GM18502 (cell line): Measurements from ENCODE around the gene RNASE11.
A peak's percentile ranks its signal among the peaks of the same experiment; 100 is the strongest.
"Not testable (repeated sequence)": the region's sequence is repeated elsewhere in the genome, so short reads cannot be mapped to it uniquely, and the experiment has no call there.

Source experiments
- ATAC-seq: cut with Tn5 transposase; IDR thresholded peaks from one replicate; pipeline ENCODE4 v1.9.1; 2021; ENCODE audit warnings: mild to moderate bottlenecking; ENCODE audit not compliant: unreplicated experiment, poor library complexity

The RNASE11 gene

GRCh38 chr14:20615996-20616395 lies 28.2 kb upstream of the RNASE11 start:
- no peak for ATAC-seq

GRCh38 chr14:20614038-20614840 lies 26.4 kb upstream of the RNASE11 start:
- peak; percentile 6 for ATAC-seq

DNA sequence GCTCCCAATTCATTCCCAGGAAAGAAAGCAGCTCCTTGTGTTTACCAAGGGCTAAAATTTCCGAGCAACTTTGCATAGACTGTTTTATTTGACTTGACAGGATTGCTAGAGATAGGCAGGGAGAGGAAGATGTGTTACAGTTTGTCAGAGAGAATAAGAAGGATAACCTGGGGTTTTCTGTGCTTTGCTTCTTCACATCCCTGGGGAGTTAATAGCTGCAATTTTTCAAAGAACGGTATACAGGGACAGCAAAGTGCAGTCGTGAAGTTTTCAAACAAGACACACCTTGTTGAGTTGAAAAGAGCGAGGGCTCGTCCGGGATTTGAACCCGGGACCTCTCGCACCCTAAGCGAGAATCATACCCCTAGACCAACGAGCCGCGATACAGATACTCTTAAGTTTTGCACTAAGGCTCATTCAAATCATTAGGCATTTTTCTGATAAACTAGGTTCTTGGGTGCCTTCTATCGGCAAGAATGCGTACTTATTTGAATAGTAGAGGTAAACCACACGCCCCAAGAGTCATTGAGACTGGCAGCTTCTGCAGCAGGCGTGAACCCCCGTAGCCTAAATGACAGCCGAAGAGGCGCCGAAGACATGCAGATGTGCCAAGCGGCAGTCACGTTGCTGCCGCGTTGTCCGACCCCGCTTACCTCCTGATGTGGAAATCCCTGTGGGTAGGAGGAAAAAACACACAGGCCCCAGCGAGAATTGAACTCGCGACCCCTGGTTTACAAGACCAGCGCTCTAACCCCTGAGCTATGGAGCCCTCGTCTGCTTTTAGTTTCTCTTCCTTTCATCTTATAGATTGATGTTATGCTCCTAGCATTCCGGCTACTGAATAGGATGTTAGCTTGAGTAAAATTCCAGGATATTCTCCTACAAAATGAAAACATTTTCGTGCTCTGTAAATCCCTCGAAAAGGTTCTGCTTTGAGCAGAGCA lies 25.6 kb upstream of the RNASE11 start:
- ATAC-seq = peak; percentile 70

DNA sequence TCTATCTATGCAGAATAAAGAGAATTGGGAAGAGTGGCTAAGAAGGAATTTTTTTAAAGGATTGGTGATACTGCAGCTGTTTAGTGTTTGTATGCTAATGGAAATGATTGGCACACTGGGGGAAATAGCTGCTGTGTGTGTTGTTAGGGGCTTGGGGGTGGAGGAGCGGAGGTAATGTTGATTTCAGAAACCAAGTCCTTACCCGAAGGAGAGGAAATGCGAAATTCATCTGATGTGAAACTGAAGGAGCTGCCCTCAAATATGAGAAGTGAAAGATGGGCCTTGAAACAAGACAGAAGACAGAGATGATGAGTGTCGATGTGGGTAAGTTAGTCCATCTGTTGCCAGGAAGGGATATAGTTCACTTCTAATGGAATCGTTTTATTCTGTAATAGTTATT lies 24.6 kb upstream of the RNASE11 start:
- ATAC-seq = no peak

GRCh38 chr14:20611277-20611676 lies 23.5 kb upstream of the RNASE11 start:
- ATAC-seq = no peak

GRCh38 chr14:20610002-20610765 lies 22.4 kb upstream of the RNASE11 start:
- ATAC-seq = peak; percentile 26

GRCh38 chr14:20609215-20610001 lies 21.6 kb upstream of the RNASE11 start:
- no peak for ATAC-seq

DNA sequence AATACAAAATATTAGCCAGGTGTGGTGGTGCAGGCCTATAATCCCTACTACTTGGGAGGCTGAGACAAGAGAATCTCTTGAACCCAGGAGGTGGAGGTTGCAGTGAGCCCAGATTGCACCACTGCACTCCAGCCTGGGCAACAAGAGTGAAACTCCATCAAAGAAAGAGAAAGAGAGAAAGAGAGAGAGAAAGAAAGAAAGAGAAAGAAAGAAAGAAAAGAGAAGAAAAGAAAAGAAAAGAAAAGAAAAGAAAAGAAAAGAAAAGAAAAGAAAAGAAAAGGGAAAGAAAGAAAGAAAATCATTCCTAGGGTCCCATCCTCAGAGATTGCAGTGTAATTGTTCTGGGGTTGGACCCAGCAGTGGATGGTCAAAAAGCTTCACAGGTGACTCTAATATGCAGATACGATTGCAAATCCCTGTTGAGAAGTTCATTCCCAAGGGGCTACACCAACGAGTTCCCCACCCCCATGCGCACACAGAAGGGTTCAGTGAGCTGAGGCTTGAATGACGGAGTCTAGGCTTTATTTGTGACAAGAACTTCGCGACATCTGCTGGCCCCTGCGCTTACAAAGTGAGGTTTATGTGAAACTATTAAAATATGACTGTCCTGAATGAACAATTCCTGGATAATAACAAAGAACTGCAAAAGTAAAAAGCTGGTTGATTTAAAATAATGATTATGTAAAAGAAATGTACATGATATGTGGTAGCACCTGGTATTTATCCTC lies 20.7 kb upstream of the RNASE11 start:
- ATAC-seq = no peak

DNA sequence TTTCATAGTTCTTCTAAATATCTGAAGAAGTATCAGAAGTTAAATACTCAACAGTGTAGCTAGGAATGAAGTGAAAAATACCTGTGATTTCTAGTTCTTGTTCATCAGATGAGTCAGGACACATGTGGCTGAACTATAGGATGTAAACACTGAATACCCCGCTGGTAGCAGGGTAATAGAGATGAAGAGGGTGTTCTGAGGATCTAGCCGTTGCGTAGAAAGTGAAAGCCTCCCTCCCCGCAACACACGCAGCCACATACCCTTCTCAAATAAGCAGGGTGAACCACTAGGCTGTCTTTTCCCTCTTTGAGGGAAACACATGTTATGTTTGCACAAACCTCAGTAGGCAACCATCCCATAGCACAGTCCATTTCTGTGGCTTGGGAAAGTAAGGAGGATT lies 19.8 kb upstream of the RNASE11 start:
- no peak for ATAC-seq

DNA sequence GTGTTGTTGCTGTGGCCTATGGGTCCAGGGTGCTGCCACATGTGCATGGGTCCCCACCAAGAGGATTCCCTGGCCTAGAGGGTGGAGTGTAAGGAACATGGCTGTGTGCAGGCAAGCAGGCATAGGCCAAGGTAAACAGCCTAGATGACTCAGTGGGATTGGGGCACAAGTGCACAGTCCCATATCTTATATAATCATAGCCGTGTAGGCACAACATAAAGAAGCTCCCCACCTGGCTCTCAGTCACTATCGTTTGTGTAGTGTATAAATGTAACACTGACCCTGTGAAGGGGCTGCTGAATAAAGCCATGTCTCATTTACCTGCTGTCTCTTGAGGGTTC lies 19.1 kb upstream of the RNASE11 start:
- no peak for ATAC-seq

- ATAC-seq = no peak
These were observed 18.5 kb upstream of the RNASE11 start for GRCh38 chr14:20606190-20606901.

DNA sequence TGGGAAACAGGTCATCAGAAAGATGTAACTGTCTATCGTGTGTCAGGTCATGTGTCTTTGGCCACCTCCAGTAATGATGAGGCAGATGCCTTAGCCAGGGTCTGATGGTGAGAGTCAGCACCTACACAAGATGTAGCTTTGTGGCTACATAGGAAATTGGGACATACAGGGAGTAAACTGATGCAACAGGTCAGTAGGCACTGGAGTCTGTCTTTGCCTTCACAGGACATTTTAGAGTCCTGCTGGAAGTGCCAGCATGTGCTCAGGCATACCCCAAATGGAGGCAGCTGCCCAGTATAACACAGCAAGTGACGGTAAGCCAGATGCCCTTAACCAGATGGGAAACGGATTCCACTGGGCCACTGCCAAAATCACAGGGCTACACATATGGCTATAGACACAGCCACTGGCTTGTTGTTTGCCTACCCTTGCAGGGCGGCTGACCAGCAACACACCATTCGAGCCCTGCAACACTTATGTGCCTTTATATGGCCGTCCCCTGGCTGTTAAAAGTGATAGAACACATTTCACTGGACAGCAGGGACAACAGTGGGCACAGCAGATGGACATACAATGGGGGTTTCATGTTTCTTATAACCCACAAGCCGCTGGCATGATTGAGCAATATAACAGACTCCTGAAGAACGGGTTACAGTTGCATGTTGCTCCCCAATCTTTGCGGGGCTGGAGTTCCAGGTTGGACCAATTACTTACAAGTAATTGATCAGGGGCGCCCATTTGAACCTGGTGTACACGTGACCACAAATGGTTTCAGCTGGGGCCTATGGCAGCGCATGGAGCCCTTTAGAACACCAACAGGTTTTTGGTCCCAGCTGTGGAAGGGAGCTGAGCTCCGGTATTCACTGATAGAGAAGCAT lies 16.3 kb upstream of the RNASE11 start:
- no peak for ATAC-seq

- ATAC-seq = no peak
These were observed 14.8 kb upstream of the RNASE11 start for GRCh38 chr14:20602583-20602982.

GRCh38 chr14:20601522-20601921 lies 13.7 kb upstream of the RNASE11 start:
- no peak for ATAC-seq

DNA sequence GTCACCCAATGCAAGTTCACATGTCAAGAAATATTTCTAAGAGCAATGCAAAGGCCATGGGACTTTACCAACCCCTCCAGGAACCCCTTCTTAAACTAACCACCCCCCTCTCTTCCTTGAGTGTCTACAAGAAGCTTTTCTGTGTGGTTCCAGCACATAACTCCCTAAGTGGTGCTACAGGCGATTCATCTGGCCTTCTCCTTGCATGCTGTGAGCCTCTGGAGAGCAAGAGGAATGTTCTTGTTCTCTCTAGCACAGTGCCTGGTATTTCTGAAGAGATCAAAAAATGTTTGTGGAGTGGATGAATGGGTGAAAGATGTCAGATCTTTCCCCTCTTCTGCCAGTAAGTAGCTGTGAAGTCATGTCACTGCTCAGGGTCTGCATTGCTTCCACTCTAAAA lies 9.3 kb upstream of the RNASE11 start:
- no peak for ATAC-seq

DNA sequence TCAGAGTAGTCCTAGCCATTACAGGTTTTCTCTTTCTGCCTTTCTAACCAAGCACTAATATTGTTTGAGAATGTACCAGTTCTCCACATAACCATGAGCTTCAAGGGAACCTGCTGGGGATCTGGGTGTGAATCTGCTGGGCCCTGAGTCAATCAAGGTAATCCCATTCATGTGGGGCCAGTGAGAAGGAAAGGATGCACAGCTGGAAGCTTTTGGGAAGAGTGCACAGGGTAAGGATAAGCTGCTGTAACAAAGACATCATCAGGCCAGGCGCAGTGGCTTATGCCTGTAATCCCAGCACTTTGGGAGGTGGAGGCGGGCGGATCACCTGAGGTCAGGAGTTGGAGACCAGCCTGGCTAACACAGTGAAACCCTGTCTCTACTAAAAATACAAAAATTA lies 7.9 kb upstream of the RNASE11 start:
- ATAC-seq = not testable (repeated sequence)

DNA sequence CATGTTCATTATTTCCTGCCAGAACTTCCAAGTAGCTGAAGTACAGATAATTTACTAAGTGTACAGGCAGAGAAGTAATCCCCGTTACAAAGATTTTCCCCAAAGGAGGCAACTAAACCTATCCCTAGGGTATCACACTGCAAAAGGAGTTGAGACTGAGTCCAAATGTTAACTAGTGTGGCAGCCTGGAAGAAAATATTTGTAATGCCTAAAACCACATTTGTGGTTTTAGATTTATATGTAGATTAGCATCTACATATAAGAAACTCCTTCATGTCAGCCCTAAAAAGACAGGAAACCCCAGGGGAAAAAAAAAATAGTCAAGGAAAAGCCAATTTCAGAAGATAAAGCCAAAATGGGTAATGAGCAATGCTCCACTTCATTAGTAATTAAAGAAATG lies 4.8 kb upstream of the RNASE11 start:
- no peak for ATAC-seq

- ATAC-seq = no peak
These were observed 3.4 kb upstream of the RNASE11 start, which contains the start of gene RNASE12 for GRCh38 chr14:20591235-20591634. Gene RNASE12 (minus strand): TSS chr14:20591376. CDS start chr14:20590723, 653 bp downstream.
